NCI-H1092 treated with DMSO at 0.1 percent for 48 hours (cell line): ENCODE data around the gene ENKUR.

ENCODE experiments used
- DNase-seq: peaks from one replicate; lab custom pipeline; 2025; lab: John Stamatoyannopoulos, UW

The ENKUR gene

GRCh38 chr10:24947304-24948097, 68.5 kb downstream of the ENKUR start:
- no peak for DNase-seq

GRCh38 chr10:24944512-24945255, 71.3 kb downstream of the ENKUR start:
- DNase-seq: no peak

- DNase-seq: no peak
These were observed 77.4 kb downstream of the ENKUR start for GRCh38 chr10:24938525-24938924.

- no peak for DNase-seq
These were observed 77.9 kb downstream of the ENKUR start for GRCh38 chr10:24938076-24938475.

- DNase-seq: no peak
These were observed 80.3 kb downstream of the ENKUR start for GRCh38 chr10:24935504-24936292.
